Stimulated activated CD4-positive, alpha-beta T cell treated with anti-CD3 and anti-CD28 coated beads, Interleukin-2, amount 100 ng/mL, for 4 hours (primary cell): ENCODE results near the gene SLC9A8.

Experiments used
- DNase-seq: peaks from one replicate; pipeline ENCODE4 v3.0.0-alpha.2; 2020; ENCODE audit warnings: low read depth

The SLC9A8 gene

GRCh38 chr20:49814057-49814694, 1.5 kb downstream of the SLC9A8 start:
- no peak for DNase-seq

- DNase-seq, result no peak
These were observed 6.2 kb downstream of the SLC9A8 start for GRCh38 chr20:49818816-49819215.

DNA sequence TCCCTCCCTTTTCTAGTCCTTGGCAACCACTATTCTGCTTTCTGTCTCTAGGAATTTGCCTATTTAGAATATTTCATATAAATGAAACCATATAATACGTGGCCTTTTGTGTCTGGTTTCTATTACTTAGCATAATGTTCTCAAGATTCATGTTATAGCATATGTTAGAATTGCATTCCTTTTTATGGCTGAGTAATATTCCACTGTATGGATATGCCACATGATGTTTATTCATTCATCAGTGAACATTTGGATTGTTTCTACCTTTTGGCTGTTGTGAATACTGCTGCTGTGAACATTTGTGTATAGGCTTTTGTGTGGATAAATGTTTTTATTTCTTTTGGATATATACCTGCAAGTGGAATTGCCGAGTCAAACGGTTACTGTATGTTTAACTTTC, 7.1 kb downstream of the SLC9A8 start:
- DNase-seq, result no peak

DNA sequence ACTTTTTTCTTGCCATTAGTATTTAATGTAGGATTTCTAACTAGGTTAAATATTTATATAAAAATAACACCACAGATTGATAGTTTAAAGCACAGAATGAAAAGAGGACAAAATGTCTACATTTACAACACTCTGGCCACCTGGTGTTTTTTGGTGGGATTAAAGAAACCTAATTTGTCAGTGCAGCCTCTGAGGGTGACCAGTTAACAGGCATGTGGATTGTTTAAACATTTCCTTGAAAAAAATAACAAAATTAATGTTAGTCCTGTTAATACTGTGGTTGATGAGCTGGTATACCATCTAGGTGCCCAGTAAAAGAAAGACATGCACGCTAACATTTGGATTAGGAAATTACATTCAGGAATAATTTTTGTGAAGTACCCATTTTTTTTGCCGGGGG, 8.8 kb downstream of the SLC9A8 start:
- no peak for DNase-seq

DNA sequence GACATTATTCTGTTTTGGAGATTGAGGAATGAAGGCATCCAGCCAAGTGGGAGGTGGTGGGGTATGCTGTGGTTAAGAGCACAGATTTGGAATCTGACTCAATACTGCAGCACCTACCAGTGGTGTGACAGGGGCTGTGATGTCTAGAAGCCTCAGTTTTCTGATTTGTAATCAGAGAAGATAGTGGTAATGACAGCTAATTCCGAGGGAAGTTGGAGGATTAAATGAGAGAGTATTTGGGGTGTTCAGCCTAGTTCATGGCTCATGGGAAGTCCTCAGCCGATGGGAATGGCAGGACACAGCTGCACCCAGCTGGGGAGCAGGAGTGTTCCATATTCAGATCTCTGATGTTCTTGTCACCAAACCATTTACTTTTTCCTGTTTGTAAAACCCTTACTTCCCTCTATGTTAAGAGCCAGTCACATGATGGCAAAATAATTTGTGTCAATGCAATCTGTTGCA, 9.3 kb downstream of the SLC9A8 start:
- DNase-seq, result no peak

GRCh38 chr20:49823152-49823847, 10.7 kb downstream of the SLC9A8 start:
- peak; percentile 11 for DNase-seq

DNA sequence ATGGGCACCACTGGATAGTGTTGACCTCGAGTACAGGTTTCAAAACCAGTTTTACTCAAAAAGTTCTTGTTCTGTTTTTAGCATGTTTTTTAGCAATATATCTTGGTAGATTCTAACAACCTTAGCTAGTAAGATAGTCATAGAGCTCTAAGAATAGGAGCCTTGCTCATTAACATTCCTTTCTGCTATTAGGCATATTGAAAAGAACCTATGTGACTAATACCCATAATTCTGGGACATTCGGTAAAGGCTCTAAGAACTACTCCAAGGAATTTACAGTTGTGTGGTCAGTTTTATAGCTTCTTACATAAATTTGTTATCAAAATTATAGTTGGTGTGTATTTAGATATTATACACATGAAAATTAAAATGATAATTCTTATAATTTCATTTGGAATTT, 11.6 kb downstream of the SLC9A8 start:
- DNase-seq, result no peak

GRCh38 chr20:49825521-49826033, 12.9 kb downstream of the SLC9A8 start:
- no peak for DNase-seq

DNA sequence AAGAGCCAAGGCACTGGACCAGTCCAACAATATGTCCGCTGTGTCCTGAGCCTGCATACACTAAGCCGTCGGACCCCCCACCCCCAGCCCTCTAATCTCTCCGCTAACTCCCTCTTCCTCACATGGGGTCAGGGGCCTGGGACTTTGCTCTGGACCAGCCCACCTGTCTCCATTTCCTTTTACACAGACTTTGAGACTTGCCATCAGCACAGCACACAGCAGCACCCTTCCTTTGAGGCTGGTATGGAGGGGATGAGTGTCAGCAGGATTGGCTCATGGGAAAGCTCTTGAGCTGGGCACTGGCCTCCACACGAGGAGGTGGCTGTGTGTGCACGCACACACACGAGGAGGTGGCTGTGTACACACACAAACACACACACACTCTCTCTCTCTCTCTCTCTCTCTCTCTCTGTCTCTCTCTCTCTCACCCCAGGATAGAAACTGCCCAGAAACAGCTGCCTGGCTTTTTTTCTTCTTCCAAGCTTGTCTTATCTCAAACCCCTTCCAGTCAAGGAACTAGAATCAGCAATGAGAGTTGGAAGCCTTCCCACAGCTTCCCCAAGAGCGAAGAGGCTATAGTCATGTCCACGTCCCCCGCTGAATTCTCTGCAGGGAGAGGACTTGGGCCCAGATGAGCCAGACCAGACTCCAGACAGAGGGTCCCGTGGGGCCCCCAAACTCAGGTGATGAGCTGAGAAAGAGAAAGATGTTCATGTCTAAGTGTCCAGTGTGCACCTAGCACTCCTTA, 18.6 kb downstream of the SLC9A8 start:
- DNase-seq, result no peak

DNA sequence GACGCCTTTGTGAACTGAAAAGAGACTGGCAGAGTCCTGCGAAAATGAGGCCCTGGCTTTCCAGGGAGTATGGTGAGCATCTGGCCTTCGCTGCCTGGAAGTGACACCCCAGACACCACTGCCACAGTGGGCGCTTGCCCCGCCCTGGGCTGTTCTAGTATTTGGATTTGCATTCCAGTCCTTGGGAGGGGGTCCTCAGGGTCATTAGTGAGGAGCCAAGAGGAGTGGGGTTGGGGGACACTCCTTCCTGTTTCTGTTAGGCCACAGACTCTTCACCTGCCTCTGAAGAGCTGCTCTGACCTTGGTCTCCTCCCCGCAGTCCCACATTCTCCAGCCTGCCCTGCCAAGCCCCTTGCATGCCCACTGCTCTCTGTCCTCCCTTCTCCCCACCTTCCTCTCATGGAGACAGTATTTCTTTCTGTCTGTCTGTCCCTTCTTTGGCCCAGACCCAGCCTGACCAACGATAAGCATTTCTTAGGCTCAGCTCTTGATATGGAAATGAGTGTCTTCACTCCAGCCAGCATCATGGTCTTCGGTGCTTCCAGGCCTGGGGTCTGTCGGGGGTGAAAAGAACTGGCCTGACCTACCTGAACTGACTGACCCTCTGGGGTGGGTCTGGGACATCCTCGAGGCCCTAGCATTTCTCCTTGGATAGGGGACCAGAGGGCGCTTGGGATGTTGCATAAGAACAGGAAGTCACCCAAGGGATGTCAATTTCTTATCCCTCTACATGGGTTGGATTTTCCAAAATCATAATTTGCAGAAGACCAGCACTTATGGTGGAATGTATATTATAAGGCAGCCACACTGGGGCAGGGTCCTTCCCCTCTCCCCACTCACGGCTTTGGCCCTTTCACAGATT, 19.4 kb downstream of the SLC9A8 start:
- no peak for DNase-seq

GRCh38 chr20:49832632-49833327, 20.2 kb downstream of the SLC9A8 start:
- no peak for DNase-seq

DNA sequence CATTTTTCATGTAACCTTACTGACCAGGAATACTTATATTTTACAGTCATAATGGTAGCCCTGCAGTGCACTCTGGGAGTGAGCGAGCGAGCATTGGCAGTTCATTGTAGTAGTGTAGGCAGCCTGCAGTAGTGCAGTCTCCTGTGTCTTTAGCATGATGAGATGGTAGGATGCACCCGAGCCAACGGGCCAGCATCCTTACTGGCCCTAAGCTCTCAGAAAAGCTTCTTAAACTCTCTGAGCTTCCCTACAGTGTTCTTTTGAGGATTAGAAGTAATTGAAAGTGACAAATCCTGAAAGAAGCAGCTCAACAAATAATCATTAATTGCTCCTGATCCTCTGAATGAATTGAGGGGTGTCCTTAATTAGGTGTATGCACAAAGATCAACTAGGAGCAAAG, 20.9 kb downstream of the SLC9A8 start:
- no peak for DNase-seq

DNA sequence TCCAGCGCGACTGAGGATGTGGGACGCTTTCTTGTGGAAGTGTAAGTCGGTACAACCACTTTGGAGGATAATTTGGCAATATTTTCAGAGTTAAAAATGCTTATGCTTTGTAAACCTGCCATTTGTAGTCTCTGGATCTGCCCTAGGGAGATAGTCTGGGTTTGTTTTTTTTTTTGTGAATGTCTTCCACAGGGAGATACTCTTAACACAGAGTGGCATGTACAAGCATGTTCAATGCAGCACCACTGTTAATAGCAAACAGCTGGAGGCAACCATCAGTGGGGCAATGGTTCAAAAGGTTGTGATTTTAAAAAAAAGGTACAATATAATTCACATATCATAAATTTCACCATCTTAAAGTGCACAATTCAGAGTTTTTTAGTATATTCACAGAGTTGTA, 22.4 kb downstream of the SLC9A8 start:
- DNase-seq, result no peak

DNA sequence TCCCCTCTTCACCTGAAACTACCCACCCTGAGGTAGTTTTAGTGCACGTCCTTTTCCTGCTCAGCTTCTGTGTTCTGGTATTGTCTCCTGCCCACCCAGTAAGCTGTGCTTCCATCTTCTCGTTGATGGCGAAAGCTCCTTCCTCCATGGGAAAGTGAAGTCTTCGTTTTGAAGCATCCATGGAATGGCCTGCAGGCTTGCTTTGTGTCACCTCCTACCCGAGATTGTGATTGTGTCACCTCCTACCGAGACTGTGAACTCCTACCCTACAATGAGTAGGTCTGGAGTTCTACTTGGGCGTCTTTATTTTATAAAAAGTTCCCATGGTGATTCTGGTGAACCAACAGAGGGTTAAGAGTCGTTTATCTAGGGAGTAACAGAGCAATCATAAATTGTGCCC, 25.9 kb downstream of the SLC9A8 start:
- DNase-seq, result no peak

GRCh38 chr20:49843139-49843538, 30.5 kb downstream of the SLC9A8 start:
- no peak for DNase-seq

GRCh38 chr20:49843770-49844380, 31.2 kb downstream of the SLC9A8 start:
- no peak for DNase-seq

- no peak for DNase-seq
These were observed 32.4 kb downstream of the SLC9A8 start for GRCh38 chr20:49845060-49845459.

GRCh38 chr20:49846206-49846807, 33.7 kb downstream of the SLC9A8 start:
- DNase-seq, result peak; percentile 46

DNA sequence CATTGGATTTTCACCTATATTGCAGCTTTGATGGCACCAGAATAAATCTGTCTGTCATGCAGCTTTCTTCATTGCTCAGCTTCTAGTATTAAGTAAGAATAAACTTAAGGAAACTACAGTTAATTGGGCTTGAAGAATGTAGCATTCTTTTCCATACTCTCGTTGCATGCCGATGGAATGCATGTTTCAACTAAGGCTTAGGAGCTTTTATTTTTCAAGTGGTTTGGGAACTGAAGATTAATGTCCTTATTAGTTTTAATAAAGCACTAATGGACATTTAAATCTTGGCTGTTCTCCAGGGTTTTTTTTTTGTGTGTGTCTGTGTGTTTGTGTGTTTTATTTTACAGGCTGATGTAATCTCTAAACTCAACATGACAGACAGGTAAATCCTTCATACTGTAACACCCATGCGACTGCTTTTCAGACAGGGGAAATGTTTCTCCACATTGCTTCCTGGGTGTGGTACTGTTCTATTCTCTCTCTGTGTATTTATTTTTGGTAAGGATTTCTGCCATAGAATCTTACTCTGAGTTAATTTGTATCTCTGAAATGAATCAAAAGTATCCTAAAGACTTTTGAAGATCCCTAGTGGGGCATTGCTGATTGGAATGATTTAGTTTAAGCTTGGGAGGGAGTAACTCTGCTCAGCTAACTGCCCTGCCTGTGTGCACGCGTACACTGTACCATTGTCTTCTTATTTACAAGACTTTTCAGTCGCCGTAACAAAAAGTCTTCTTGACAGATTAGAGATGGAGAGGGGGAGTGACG, 38.0 kb downstream of the SLC9A8 start:
- no peak for DNase-seq

- DNase-seq, result no peak
These were observed 38.6 kb downstream of the SLC9A8 start for GRCh38 chr20:49851231-49851705.
